ENCODE results near the gene LY6G6C. TPM values are rescaled to one million over a fixed set of nuclear protein-coding genes. Genes with fewer than 3 reads are reported as not detected.

The LY6G6C gene
- total RNA-seq, 2 donors from 2014 or later: 0.29 to 0.38 TPM

GRCh38 chr6:31693535-31693934 is 28.0 kb downstream of the LY6G6C start:
- H3K4me3 ChIP-seq (ENCODE audit: low read length): no peak overlapping the region
- no peaks in the 10 kb centered on the region for H3K9me3 ChIP-seq (ENCODE audit: control insufficient read depth, low read length)
- WGBS, 2 experiments (ENCODE audit: insufficient coverage in 1 of 2, insufficient read length in 1 of 2): 92 to 100% methylated on average over 1 to 6 of the region's 6 CpGs
- peaks cover 7% of the 10 kb centered on the region for H3K4me1 ChIP-seq (ENCODE audit: control insufficient read depth, insufficient read depth, low read length)
- Mint-ChIP-seq H3K36me3 (ENCODE audit: low read depth) (peaks cover 65% of the 10 kb centered on the region), H3K9me3 (no peaks in the 10 kb centered on the region), H3K4me1 (peaks cover 9% of the 10 kb centered on the region), H3K4me3 (no peak overlapping the region), H3K27me3 (ENCODE audit: insufficient read depth) (no peaks in the 10 kb centered on the region), H3K27ac (no peak overlapping the region)
- no peaks in the 10 kb centered on the region for H3K27me3 ChIP-seq (ENCODE audit: control insufficient read depth, insufficient read depth, low read length, poor library complexity, severe bottlenecking)
- no peak for TF ChIP-seq CTCF (conservative IDR thresholded peaks at IDR 0.05)
- no peak overlapping the region for H3K9ac ChIP-seq (ENCODE audit: extremely low read depth, low read length, poor library complexity, severe bottlenecking)
- no peak overlapping the region for H3K27ac ChIP-seq (ENCODE audit: low read depth, low read length)
- H3K36me3 ChIP-seq (ENCODE audit: control insufficient read depth, insufficient read depth, low read length): peaks cover 65% of the 10 kb centered on the region
- no peak for DNase-seq

- Histone ChIP-seq H3K4me1 (ENCODE audit: control insufficient read depth, insufficient read depth, low read length) (peaks cover 13% of the 10 kb centered on the region), H3K36me3 (ENCODE audit: control insufficient read depth, insufficient read depth, low read length) (peaks cover 68% of the 10 kb centered on the region), H3K27me3 (ENCODE audit: control insufficient read depth, insufficient read depth, low read length, poor library complexity, severe bottlenecking) (no peaks in the 10 kb centered on the region), H3K4me3 (ENCODE audit: low read length) (no peak overlapping the region), H3K9ac (ENCODE audit: extremely low read depth, low read length, poor library complexity, severe bottlenecking) (no peak overlapping the region), H3K9me3 (ENCODE audit: control insufficient read depth, low read length) (no peaks in the 10 kb centered on the region), H3K27ac (ENCODE audit: low read depth, low read length) (no peak overlapping the region)
- 92 to 96% methylated on average over 7 to 9 of the region's 9 CpGs for WGBS, 2 experiments (ENCODE audit: insufficient coverage in 1 of 2, insufficient read length in 1 of 2)
- H3K36me3 Mint-ChIP-seq (ENCODE audit: low read depth): peaks cover 69% of the 10 kb centered on the region
- no peaks in the 10 kb centered on the region for H3K9me3 Mint-ChIP-seq
- no peak overlapping the region for H3K4me3 Mint-ChIP-seq
- no peak overlapping the region for H3K27ac Mint-ChIP-seq
- no peaks in the 10 kb centered on the region for H3K27me3 Mint-ChIP-seq (ENCODE audit: insufficient read depth)
- no peak for DNase-seq
- TF ChIP-seq CTCF (conservative IDR thresholded peaks at IDR 0.05): no peak
- H3K4me1 Mint-ChIP-seq: peaks cover 12% of the 10 kb centered on the region
These were observed 28.7 kb downstream of the LY6G6C start for GRCh38 chr6:31692886-31693285.

GRCh38 chr6:31692353-31692752 is 29.2 kb downstream of the LY6G6C start:
- no peak overlapping the region for H3K27ac ChIP-seq (ENCODE audit: low read depth, low read length)
- peaks cover 69% of the 10 kb centered on the region for H3K36me3 Mint-ChIP-seq (ENCODE audit: low read depth)
- no peaks in the 10 kb centered on the region for H3K9me3 ChIP-seq (ENCODE audit: control insufficient read depth, low read length)
- H3K27ac Mint-ChIP-seq: no peak overlapping the region
- H3K9ac ChIP-seq (ENCODE audit: extremely low read depth, low read length, poor library complexity, severe bottlenecking): no peak overlapping the region
- H3K27me3 ChIP-seq (ENCODE audit: control insufficient read depth, insufficient read depth, low read length, poor library complexity, severe bottlenecking): no peaks in the 10 kb centered on the region
- no peaks in the 10 kb centered on the region for H3K27me3 Mint-ChIP-seq (ENCODE audit: insufficient read depth)
- no peak for DNase-seq
- H3K4me1 Mint-ChIP-seq: peaks cover 15% of the 10 kb centered on the region
- peaks cover 13% of the 10 kb centered on the region for H3K4me1 ChIP-seq (ENCODE audit: control insufficient read depth, insufficient read depth, low read length)
- 95 to 98% methylated on average over 3 to 4 of the region's 4 CpGs for WGBS, 2 experiments (ENCODE audit: insufficient coverage in 1 of 2, insufficient read length in 1 of 2)
- H3K4me3 Mint-ChIP-seq: no peak overlapping the region
- no peak for TF ChIP-seq CTCF (conservative IDR thresholded peaks at IDR 0.05)
- H3K36me3 ChIP-seq (ENCODE audit: control insufficient read depth, insufficient read depth, low read length): peaks cover 70% of the 10 kb centered on the region
- no peak overlapping the region for H3K4me3 ChIP-seq (ENCODE audit: low read length)
- no peaks in the 10 kb centered on the region for H3K9me3 Mint-ChIP-seq

Measured in endodermal cell (in vitro differentiated cells).